IPS-18c (cell line): Measurements from ENCODE around the gene SHISAL1.
"Not testable (repeated sequence)": the region's sequence is repeated elsewhere in the genome, so short reads cannot be mapped to it uniquely, and the experiment has no call there.

Experiments
- H3K4me3 ChIP-seq: 2 replicates; pipeline ENCODE4 v1.7.0; 2013; ENCODE audit warnings: low read depth, mild to moderate bottlenecking, low read length, moderate library complexity; ENCODE audit not compliant: insufficient read depth
- H3K9me3 ChIP-seq: one replicate; pipeline ENCODE4 v1.6.1; 2013; ENCODE audit warnings: mild to moderate bottlenecking, low read length, moderate library complexity; ENCODE audit not compliant: control insufficient read depth, insufficient read depth

SHISAL1 gene

DNA sequence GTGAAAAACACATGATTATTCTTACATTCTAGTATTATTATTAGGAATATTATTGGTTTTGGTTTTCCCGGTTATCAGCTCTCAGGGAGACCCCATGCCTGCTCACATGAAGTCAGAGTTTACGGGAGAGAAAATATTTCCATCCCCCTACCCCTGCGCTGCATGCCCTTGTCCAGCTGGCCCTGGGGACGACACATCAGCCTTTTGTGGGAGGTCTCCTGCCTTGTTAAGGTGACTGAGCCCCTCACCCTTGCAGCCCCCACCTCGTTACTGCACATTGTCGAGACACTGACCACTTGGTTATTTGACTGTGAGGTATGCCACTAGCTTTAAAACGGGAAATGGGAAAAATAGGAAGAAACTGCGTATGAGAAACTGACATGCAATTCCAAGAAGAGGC is 69.0 kb downstream of the SHISAL1 start:
- H3K9me3 ChIP-seq, result no peaks in the 10 kb centered on the region
- H3K4me3 ChIP-seq, result no peak overlapping the region

DNA sequence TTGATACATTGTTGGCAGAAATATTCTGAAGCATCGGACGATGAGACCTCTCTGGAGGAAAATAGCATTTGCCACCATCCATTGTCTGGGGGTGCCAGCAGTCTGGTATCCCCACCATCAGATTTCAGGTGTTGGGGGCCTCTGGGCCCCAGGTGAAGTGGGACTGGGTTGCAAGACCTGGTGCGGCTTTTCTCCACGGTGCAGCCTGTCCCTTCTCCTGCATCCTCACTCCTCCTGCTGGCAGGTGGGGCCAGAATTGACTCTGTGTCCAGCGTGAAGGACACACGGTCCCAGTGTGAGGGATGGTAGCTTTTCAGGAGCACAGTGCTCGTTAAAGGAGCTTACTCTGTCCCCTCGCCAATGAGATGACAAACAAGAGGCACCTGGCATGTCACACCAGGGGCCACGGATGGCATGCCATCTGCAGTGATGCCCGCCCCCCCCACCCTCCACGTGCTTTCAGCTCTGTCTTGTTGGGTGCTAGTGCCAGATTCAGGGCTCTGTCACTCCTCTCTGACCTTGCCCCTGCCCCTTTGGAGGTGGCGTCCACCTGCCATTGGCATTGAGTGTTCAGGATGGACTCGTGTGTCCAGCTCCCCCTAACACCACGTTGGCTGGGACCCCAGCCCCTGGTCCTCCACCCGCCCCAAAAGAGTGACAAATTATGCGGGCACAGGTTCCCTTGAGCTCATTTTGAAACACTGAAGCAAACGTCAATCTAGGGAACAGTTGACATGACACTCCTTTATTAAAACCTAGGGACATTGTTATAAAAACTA is 69.6 kb downstream of the SHISAL1 start:
- no peaks in the 10 kb centered on the region for H3K9me3 ChIP-seq

DNA sequence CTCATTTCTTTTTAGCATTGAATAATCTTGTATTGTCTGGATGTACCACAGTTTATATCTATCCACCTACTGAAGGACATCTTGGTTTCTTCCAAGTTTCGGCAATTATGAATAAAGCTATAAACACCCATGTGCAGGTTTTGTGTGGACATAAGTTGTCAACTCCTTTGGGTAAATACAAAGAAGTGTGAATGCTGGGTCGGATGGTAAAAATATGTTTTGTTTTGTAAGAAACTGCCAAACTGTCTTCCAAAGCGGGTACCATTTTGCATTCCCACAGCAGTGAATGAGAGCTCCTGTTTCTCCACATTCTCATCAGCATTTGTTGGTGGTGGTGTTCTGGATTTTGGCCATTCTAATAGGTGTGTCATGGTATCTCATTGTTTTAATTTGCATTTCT is 71.6 kb downstream of the SHISAL1 start:
- not testable (repeated sequence) for H3K9me3 ChIP-seq, H3K4me3 ChIP-seq

More for the DNA sequence above, 69.6 kb downstream of the SHISAL1 start:
- H3K4me3 ChIP-seq, result no peak overlapping the region

DNA sequence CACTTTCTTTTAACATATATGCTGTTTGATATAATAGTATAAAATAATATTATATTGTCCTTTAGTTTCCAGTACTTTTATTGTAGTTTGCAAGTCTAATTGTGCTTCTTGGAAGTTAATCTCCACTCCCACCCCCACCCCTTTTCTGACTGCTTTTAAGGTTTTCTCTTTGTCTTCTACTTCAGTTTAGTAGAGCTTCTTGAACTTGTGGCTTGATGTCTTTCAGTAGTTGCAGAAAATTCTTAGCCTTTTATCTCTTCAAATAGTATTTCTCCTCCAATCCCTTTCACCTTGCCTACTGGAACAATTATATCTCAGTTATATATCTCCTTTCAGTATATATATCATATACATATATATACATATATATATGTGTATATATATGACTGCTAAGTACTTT is 75.5 kb downstream of the SHISAL1 start:
- no peak overlapping the region for H3K4me3 ChIP-seq

DNA sequence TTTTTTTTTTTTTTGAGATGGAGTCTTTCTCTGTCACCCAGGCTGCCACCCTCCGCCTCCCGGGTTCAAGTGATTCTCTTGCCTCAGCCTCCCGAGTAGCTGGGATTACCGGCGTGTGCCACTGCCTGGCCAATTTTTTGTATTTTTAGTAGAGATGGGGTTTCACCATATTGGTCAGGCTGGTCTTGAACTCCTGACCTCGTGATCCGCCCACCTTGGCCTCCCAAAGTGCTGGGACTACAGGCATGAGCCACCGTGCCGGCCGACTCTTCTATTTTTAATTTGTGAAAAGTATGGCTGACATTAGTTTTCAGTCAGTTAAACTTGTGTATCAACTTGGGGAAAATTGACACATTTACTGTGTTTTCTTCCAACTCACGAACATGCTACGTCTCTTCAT is 78.4 kb downstream of the SHISAL1 start:
- H3K9me3 ChIP-seq, H3K4me3 ChIP-seq: not testable (repeated sequence)

More for the DNA sequence above, 75.5 kb downstream of the SHISAL1 start:
- no peaks in the 10 kb centered on the region for H3K9me3 ChIP-seq

DNA sequence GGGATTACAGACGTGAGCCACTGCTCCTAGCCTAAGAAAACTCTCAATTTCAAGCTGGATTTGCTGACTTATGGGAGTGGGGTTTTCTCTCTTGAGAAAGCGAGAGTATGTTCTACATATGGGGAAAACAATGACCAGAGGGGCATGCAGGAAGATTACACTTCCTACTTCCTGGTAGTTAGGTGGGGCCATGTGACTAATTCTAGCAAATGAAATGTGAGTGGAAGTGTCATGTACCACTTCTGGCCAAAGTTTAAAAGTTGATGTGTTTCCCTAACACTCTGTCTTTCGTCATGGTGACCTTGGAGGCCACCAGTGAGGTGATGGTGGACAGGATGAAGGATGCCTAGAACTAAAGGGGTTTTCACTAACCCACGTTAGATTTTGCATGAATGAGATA is 81.5 kb downstream of the SHISAL1 start:
- no peak overlapping the region for H3K4me3 ChIP-seq
- H3K9me3 ChIP-seq, result no peaks in the 10 kb centered on the region

DNA sequence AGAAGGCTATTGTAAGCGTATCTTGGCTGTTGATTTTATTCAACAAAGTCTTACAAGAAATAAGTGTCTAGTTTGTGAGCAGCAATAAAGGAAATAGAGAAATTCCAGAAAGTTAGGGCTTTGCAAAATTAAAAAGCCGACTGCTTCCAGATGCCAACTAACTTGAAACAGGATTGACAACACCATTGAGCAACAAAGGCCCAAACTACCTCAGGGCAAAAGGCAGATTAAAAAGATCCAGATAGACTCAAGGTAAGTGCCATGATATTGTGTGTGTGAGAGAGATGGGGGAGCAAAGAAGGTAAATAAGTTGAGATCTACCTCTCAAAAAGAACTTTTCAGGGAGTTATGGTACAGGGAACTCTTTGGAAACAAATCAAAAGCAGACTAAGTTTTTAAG is 82.9 kb downstream of the SHISAL1 start:
- Histone ChIP-seq H3K4me3 (no peak overlapping the region), H3K9me3 (no peaks in the 10 kb centered on the region)

DNA sequence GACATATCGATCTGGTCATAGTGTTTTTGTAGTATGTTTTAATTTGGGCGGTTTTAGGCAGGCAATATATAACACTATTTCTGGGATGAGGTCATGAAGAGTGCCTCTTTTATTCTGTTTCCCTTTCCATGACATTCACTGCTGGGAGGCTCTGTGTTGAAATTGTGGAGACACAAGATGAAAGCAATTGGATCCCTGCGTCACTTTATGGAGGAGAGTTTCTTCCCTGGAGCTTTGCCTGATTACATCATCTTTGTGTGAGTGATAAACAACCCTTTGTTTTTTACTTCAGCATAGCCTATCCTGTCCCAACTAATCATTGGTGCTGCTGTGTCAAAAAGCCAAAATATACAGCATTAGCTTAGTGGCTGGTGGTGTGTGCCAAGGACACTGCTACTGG is 83.4 kb downstream of the SHISAL1 start:
- Histone ChIP-seq H3K9me3 (no peaks in the 10 kb centered on the region), H3K4me3 (no peak overlapping the region)

DNA sequence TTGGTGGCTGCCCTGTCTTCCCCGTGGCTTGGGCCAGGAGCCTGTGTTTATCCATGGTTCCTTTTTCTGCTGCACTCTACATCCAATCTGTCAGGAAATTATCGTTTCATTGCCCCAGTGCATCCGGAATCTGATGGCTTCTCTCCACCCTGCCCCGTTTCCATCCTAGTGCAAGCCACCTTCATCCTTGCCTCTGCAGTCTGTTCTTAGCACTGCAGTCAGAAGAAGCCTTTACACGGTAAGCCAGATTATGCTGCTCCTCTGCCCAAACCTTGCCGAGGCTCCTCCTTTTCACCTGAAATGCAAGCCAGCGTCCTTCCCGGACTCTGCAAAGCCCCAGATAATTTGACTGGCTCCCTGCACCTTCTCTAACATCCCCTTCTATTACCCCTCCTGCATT is 86.9 kb downstream of the SHISAL1 start:
- Histone ChIP-seq H3K9me3 (no peaks in the 10 kb centered on the region), H3K4me3 (no peak overlapping the region)

DNA sequence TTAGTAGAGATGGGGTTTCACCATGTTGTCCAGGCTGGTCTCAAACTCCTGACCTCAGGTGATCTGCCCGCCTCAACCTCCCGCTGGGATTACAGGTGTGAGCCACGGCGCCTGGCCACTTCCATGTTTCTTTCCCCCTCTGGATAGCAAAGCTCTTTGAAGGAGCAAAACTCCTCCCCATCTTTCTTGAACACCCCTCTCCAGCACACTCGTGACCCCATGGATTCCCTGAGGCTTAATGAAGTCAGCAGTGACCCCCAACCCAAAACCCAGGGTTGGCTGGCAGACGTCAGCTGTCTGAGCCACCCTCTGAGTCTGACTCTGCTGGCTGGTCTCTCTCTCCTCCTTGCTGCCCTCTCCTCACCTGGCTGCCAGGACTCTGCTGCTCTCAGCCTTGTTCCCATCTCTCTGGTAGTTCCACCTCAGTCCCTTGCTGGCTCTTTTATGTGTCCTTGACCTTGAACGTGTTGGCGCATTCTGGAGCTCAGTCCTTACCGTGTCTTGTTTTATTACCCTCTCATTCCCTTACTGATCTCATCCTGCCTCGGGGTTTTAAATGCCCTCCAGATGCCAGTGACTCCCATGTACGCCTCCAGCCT is 87.6 kb downstream of the SHISAL1 start:
- H3K9me3 ChIP-seq, result no peaks in the 10 kb centered on the region

DNA sequence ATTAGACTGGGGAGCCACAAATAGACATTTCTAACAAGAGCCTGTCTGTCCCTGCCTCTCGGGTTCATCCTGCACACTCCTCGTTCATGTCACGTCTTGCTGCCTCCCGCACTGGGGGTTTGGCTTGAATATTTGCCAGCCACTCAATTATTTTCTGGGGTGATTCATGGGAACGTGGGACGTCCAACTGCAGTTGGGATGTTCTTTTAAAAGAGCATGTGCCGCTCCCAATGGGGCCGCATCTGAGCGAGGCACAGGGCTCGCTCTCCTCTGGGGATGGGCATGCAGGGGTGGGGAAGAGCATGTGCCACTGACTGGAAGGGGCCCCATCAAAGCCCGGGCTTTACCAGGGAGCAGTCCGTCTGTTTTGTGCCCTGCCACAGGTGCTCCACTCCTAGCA is 88.6 kb downstream of the SHISAL1 start:
- H3K9me3 ChIP-seq, result no peaks in the 10 kb centered on the region
- no peak overlapping the region for H3K4me3 ChIP-seq

More for the DNA sequence above, 87.6 kb downstream of the SHISAL1 start:
- H3K4me3 ChIP-seq, result no peak overlapping the region

DNA sequence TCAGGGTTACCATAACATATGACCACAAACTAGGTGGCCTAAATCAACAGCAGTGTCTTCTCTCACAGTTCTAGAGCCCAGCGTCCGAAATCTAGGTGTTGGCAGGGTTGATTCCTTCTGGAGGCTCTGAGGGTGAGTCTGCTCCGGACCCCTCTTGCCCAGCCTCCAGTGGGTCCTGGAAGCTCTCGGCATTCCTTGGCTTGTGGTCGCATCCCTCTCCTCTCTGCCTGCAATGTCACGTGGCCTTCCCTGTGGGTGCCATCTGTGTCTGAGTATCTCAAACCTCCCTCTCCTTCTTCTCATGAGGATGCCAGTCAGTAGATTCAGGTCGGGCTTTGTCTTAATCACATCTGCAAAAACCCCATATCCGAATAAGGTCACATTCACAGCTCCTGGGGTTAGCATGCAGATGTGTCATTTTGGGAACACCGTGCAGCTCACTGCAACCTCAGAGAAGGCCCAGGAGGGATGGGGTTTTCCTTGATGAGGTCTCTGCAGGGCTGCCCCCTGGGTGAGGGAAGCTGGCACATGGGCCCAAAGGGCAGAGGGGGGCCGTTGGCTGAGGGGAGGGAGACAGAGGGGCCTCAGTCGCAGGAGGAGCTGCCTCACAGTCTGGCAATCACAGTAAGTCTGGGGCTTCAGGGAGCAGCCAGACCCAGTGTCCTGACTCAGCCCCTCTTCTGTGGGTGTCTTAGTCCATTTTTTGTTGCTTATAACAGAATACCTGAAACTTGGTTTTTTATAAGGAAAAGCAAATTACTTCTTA is 90.9 kb downstream of the SHISAL1 start:
- Histone ChIP-seq H3K4me3 (no peak overlapping the region), H3K9me3 (no peaks in the 10 kb centered on the region)

DNA sequence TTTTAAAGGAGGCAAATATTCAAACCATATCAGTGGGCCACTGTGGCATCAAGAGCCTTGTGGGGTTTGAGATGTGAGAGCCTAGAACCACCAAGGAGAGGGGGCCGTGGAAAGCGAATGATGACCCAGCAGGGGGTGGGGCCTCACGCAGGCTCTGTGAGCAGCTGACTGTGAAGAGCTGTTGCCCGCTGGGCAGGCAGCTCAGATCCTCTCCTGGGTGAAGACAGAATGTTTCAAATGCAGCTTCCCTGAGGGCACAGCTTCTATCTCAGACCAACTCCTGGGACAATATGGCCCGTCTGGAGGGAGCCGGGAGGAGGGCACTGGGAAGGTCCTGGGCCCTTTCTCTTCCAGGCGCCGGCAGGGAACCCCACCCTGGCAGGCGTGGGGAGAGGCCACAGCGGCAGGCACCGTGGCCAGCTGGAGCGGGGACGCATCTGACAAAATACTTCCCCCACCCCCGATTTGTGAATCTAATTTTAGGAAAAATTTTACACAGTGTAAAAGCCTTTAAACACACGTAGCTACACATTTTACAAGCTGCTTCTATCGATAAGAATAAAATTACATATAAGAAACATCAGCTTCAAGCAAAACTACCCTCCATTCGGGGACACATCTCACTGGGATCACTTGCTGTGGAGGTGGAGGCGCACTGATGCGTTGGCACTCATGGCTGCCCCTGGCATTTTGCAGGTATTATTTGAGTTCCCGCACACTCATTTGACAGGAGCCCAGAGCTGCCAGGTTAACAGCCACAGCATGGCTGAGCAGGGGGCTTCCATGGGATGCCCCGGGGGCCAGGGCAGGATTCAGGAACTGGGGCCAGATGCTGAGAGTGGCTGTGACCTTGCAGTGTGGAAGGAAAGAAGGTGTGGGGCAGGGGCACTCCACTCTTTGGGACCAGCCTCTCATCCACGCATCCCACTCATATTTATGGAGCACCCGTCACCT is 91.7 kb downstream of the SHISAL1 start:
- no peak overlapping the region for H3K4me3 ChIP-seq

DNA sequence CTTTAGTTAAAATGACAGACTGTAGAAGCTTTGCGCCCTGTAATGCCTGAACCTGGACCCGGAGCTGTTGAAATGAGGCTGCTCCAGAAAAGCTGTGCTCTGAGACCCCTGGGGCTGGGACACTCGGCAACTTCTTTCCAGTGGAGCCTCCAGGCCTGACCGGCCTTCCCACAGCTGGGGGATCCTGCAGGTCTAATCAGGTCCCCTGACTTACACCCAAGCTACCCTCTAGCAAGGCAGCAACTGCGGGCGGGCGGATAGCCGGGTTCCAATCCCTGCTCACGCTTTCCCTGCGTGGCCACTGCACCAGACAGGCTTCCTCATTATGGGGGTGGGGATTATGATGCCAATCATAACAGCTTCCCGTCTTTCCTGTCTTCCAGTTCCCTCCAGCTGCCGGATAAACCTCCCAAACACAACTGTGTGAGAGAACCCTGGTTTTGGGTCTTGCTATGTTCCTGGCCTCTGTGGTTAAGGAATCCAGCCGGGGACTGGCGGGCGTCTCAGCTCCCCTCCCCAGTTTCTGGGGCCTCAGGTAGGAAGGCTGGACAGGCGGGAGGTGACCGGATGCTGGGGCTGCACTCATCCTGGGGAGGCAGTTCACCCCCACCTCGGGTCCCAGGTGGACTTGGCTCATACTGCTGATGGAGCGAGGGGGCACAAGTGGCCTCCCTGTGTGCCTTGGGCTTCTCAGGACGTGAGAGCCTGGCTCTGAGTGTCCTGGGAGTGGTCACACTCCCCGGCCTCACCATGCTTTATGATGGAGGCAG is 93.5 kb downstream of the SHISAL1 start:
- H3K9me3 ChIP-seq, result no peaks in the 10 kb centered on the region
- H3K4me3 ChIP-seq, result no peak overlapping the region

More for the DNA sequence above, 91.7 kb downstream of the SHISAL1 start:
- no peaks in the 10 kb centered on the region for H3K9me3 ChIP-seq

DNA sequence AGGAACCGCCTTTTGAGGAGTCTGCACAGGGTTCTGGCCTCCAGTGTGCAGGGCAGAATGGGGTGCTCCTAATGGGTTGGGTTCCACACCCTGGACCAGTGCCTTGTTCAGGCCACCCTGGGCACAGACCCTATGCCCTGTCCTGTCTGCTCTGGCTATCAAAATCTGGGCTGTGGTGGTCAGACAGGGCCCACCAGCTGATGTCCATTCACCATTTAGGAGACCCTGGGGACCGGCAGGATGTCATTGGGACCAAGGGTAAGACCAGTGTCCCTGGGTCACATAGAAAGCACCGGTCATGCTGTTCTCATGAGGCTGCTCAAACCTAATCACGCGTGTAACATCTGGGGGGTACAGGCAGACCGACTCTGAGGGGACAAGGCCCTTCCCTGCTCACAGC is 94.7 kb downstream of the SHISAL1 start:
- Histone ChIP-seq H3K4me3 (no peak overlapping the region), H3K9me3 (no peaks in the 10 kb centered on the region)

DNA sequence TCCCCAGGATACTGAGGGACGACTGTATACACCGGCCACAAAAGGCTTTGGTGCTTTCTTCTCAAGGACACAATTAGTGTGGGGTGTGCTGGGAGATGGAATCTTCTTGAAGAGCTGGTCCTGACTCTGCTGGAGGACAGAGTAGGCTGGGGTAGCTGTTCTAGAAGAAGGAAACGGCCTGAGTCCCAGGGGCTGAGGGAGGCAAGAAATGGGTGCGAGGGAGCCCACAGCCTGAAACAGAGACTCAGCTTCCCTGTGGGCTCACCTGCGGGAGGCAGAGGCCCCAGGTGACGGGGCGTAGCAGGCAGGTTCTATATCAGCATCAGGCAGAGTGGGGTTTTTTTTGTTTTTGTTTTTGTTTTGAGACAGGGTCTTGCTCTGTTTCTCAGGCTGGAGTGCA is 95.4 kb downstream of the SHISAL1 start:
- H3K4me3 ChIP-seq, result no peak overlapping the region
- no peaks in the 10 kb centered on the region for H3K9me3 ChIP-seq
